GM12865 (cell line): ENCODE data around the gene ATP1A4.
"Not testable (repeated sequence)": the region's sequence is repeated elsewhere in the genome, so short reads cannot be mapped to it uniquely, and the experiment has no call there.

Experiments
- DNase-seq: peaks from one replicate; pipeline ENCODE4 v3.0.0; 2010; ENCODE audit warnings: low read depth
- H3K4me3 ChIP-seq: 2 replicates; pipeline ENCODE4 v1.5.1; 2011; ENCODE audit warnings: mild to moderate bottlenecking, low read depth, low read length, control low read depth
- CTCF ChIP-seq: IDR thresholded peaks from 2 replicates; pipeline ENCODE4 v1.5.1; 2011; ENCODE audit warnings: low read length, control low read depth, low read depth, inconsistent platforms; ENCODE audit not compliant: insufficient read depth; ENCODE audit errors: missing control alignments

The ATP1A4 gene

GRCh38 chr1:160108888-160109662, 42.3 kb upstream of the ATP1A4 start:
- DNase-seq, result peak; percentile 54
- no peak overlapping the region for H3K4me3 ChIP-seq
- TF ChIP-seq CTCF, result peak; percentile 49

GRCh38 chr1:160109686-160110085, 41.7 kb upstream of the ATP1A4 start:
- H3K4me3 ChIP-seq, result no peak overlapping the region
- no peak for TF ChIP-seq CTCF
- DNase-seq, result no peak

- DNase-seq, H3K4me3 ChIP-seq: not testable (repeated sequence)
Measured at GRCh38 chr1:160111462-160111861, 39.9 kb upstream of the ATP1A4 start.

- H3K4me3 ChIP-seq, result no peak overlapping the region
- TF ChIP-seq CTCF, result no peak
- DNase-seq, result no peak
Measured at GRCh38 chr1:160112357-160112756, 39.0 kb upstream of the ATP1A4 start.

- H3K4me3 ChIP-seq, result no peak overlapping the region
- no peak for TF ChIP-seq CTCF
- DNase-seq, result no peak
Measured at GRCh38 chr1:160113407-160113806, 38.0 kb upstream of the ATP1A4 start.

- no peak for TF ChIP-seq CTCF
- no peak overlapping the region for H3K4me3 ChIP-seq
- no peak for DNase-seq
Measured at GRCh38 chr1:160114085-160114484, 37.3 kb upstream of the ATP1A4 start.

GRCh38 chr1:160115545-160116282, 35.7 kb upstream of the ATP1A4 start, which contains the start of gene ATP1A2:
TSS of gene ATP1A2 (plus strand) at chr1:160115759. CDS start at chr1:160115862, 103 bp downstream.
- TF ChIP-seq CTCF, result no peak
- no peak within 1 kb of the TSS for H3K4me3 ChIP-seq
- DNase-seq, result no peak
